Smooth muscle cell (in vitro differentiated cells): ENCODE measurements around the gene OGG1. TPM values are rescaled to one million over a fixed set of nuclear protein-coding genes. Genes with fewer than 3 reads are reported as not detected.

ENCODE experiments used
- DNase-seq: peaks from one replicate; lab custom pipeline; 2025; ENCODE audit not compliant: unreplicated experiment; lab: John Stamatoyannopoulos, UW
- H2AFZ ChIP-seq: fragments of 200-600 bp; sonication (generic); 2 replicates; pipeline ENCODE4 v1.6.0; 2016; ENCODE audit warnings: antibody characterized with exemption, low read depth, mild to moderate bottlenecking
- H3F3A ChIP-seq: fragments of 200-600 bp; sonication (generic); 2 replicates; pipeline ENCODE4 v1.6.0; 2017; ENCODE audit warnings: antibody characterized with exemption, low read depth
- H3K27ac ChIP-seq: fragments of 200-600 bp; sonication (generic); 2 replicates; pipeline ENCODE4 v1.5.1; 2016; ENCODE audit warnings: low read depth, mild to moderate bottlenecking
- H3K27me3 ChIP-seq: fragments of 200-600 bp; sonication (generic); 2 replicates; pipeline ENCODE4 v1.6.1; 2016; ENCODE audit warnings: low read depth, mild to moderate bottlenecking
- H3K36me3 ChIP-seq: fragments of 200-600 bp; sonication (generic); 2 replicates; pipeline ENCODE4 v1.5.1; 2016; ENCODE audit warnings: low read depth
- H3K4me1 ChIP-seq: fragments of 200-600 bp; sonication (generic); 2 replicates; pipeline ENCODE4 v1.5.1; 2016; ENCODE audit warnings: low read depth
- H3K4me2 ChIP-seq: fragments of 200-600 bp; sonication (generic); 2 replicates; pipeline ENCODE4 v1.6.0; 2016; ENCODE audit warnings: mild to moderate bottlenecking
- H3K4me3 ChIP-seq: fragments of 200-600 bp; sonication (generic); 2 replicates; pipeline ENCODE4 v1.5.1; 2016; ENCODE audit warnings: mild to moderate bottlenecking
- H3K79me2 ChIP-seq: fragments of 200-600 bp; sonication (generic); 2 replicates; pipeline ENCODE4 v1.6.0; 2016; ENCODE audit warnings: low read depth, mild to moderate bottlenecking
- H3K9ac ChIP-seq: fragments of 200-600 bp; sonication (generic); 2 replicates; pipeline ENCODE4 v1.6.0; 2016; ENCODE audit warnings: low read depth
- H3K9me3 ChIP-seq: fragments of 200-600 bp; sonication (generic); replicated peaks from 2 replicates; pipeline ENCODE4 v1.5.1; 2016; ENCODE audit warnings: low read depth
- H4K20me1 ChIP-seq: fragments of 200-600 bp; sonication (generic); 2 replicates; pipeline ENCODE4 v1.6.0; 2016; ENCODE audit warnings: low read depth
- WGBS: methylation state at CpG from one replicate; pipeline ENCODE4 v1.1.7; 2016; ENCODE audit warnings: low lambda C conversion rate; 5-methylcytosine and 5-hydroxymethylcytosine counted together
- polyA plus RNA-seq: library from polyadenylated mRNA; unstranded; fragments of >200 nt; fragmentation: Nextera tagmentation; extraction: Ambion mirVana; gene quantifications from 2 replicates; pipeline ENCODE4 v1.2.1, GENCODE V29; 2016
- total RNA-seq: library from RNA; depleted of rRNA; stranded (reverse); fragments of >200 nt; gene quantifications from 2 replicates; pipeline ENCODE4 v1.2.3, GENCODE V29; 2014
- TF ChIP-seq, protein P1 (sequence below): fragments of 200-600 bp; sonication (generic); IDR thresholded peaks from 2 replicates; pipeline ENCODE4 v1.5.1; 2017; ENCODE audit warnings: borderline replicate concordance, mild to moderate bottlenecking, antibody characterized with exemption; ENCODE audit not compliant: insufficient read depth, poor library complexity, severe bottlenecking

Gene OGG1
- total and polyA plus RNA-seq, 2 experiments from 2014 or later, result 13.4 to 24.6 TPM

DNA sequence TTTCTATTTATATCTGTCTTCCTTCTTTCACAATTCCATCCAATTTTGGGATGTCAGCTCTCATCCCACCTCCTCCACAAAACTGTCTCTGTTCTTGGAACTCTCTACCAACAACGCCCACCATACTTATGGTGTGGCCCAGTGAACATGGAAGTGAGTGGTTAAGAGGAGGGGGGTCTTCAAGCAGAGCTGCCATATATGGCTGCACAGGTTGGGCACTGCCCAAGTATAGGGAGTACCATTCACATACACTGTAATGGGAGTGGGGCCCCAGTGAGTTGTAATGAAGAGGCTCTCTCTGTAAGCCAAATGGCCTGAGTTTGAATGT lies 27.9 kb downstream of the OGG1 start:
- Histone ChIP-seq H3K36me3 (no peaks in the 10 kb centered on the region), H3K9me3 (no peaks in the 10 kb centered on the region), H3K9ac (no peak overlapping the region), H2AFZ (no peak overlapping the region), H3K79me2 (no peaks in the 10 kb centered on the region), H3K27ac (no peak overlapping the region), H3F3A (no peaks in the 10 kb centered on the region), H3K4me2 (no peak overlapping the region), H4K20me1 (peaks cover 7% of the 10 kb centered on the region), H3K4me1 (no peaks in the 10 kb centered on the region), H3K4me3 (no peak overlapping the region), H3K27me3 (no peaks in the 10 kb centered on the region)
- TF ChIP-seq, protein P1, sequence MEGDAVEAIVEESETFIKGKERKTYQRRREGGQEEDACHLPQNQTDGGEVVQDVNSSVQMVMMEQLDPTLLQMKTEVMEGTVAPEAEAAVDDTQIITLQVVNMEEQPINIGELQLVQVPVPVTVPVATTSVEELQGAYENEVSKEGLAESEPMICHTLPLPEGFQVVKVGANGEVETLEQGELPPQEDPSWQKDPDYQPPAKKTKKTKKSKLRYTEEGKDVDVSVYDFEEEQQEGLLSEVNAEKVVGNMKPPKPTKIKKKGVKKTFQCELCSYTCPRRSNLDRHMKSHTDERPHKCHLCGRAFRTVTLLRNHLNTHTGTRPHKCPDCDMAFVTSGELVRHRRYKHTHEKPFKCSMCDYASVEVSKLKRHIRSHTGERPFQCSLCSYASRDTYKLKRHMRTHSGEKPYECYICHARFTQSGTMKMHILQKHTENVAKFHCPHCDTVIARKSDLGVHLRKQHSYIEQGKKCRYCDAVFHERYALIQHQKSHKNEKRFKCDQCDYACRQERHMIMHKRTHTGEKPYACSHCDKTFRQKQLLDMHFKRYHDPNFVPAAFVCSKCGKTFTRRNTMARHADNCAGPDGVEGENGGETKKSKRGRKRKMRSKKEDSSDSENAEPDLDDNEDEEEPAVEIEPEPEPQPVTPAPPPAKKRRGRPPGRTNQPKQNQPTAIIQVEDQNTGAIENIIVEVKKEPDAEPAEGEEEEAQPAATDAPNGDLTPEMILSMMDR, result no peak
- DNase-seq, result no peak
- 94% methylated on average over 1 of the region's 1 CpG for WGBS

DNA sequence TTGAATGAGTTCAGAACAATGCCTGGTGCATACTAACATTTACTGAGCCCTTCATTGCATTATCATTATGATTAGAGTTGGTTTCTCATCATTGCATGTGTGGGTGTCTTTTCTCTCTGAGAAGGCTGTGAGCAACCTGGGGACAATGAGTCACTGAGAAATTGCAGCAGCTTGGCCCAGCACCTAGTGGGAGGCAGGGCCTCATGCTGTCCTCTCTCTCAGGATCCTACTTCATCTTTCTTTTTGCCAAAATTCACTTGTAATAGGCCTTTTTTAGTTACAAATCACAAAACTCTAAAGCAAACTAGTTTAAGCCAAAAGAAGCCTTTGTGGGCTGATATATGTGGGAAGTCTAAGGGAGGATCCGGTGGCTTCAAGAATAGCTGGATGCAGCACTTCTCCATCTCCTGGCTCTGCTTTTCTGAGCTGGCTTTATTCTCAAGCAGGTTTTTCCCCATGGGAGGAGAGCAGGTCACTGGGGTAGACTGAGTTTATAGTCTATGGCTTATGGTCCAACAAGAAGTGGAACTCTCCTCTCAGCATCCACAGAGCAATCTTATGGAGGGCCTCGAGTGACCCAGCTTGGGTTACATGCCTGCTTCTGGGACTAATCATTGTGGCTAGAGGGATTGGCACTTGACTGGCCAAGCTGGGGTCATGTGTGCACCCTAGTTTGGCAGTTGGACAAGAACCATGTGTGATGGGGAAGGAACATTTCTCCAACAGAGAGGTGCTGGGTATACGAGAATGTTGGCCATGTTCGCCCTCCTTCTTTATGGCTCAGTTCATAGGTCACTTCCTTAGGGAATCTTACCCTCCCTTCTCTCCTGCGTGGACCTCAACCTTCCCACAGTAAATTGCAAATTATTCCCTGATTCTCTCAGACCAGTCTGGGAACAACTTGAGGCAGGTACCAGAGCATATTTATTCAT lies 28.7 kb downstream of the OGG1 start:
- Histone ChIP-seq H3K4me1 (no peaks in the 10 kb centered on the region), H3K9ac (no peak overlapping the region), H3K27me3 (no peaks in the 10 kb centered on the region), H3K9me3 (no peaks in the 10 kb centered on the region), H3K36me3 (no peaks in the 10 kb centered on the region), H3K27ac (peak overlapping the region; percentile 17), H4K20me1 (peaks cover 7% of the 10 kb centered on the region), H3K4me3 (no peak overlapping the region), H3K79me2 (no peaks in the 10 kb centered on the region), H3F3A (no peaks in the 10 kb centered on the region), H3K4me2 (no peak overlapping the region), H2AFZ (no peak overlapping the region)
- WGBS, result 96% methylated on average over 5 of the region's 5 CpGs
- no peak for DNase-seq
- TF ChIP-seq, protein P1, result no peak

DNA sequence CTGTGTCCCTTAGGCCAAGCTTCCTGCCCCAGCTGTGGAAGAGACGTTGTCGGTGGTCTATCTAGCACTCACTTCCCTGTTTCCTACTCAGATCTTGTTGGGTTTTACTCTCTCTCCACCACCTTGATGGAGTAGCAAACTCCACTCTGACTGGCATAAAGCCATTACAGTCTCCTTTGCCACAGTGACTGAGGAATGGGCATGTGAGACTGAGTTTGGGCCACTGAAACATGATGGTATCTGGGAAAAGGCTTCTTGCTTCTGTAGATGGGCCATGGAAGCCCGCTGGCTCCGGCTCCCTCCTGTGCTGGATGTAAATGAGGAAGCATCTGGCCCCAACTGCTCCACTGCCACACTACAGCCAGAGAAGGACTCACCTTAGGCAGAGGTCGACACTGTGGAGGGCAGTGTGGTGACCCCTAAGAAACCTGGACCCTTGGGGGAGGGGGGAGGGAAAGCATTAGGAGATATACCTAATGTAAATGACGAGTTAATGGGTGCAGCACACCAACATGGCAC lies 29.4 kb downstream of the OGG1 start:
- 95% methylated on average over 6 of the region's 6 CpGs for WGBS
- no peak for DNase-seq
- H3K9me3 ChIP-seq, result no peaks in the 10 kb centered on the region
- H3K27me3 ChIP-seq, result no peaks in the 10 kb centered on the region
- H4K20me1 ChIP-seq, result peaks cover 7% of the 10 kb centered on the region
- H3K79me2 ChIP-seq, result no peaks in the 10 kb centered on the region
- H3K27ac ChIP-seq, result no peak overlapping the region
- H3K9ac ChIP-seq, result no peak overlapping the region
- no peaks in the 10 kb centered on the region for H3K36me3 ChIP-seq
- no peaks in the 10 kb centered on the region for H3K4me1 ChIP-seq
- no peak overlapping the region for H3K4me2 ChIP-seq
- no peak overlapping the region for H2AFZ ChIP-seq
- no peak overlapping the region for H3K4me3 ChIP-seq
- H3F3A ChIP-seq, result no peaks in the 10 kb centered on the region
- TF ChIP-seq, protein P1, result no peak
